Stomach (tissue), 9 donors: ENCODE measurements around the gene PGD. TPM values are rescaled to one million over a fixed set of nuclear protein-coding genes. Genes with fewer than 3 reads are reported as not detected.
A peak's percentile ranks its signal among the peaks of the same experiment; 100 is the strongest.
"Not testable (repeated sequence)": the region's sequence is repeated elsewhere in the genome, so short reads cannot be mapped to it uniquely, and the experiment has no call there.

Experiments
- DNase-seq, 2 donors: peaks; one replicate each; pipeline versions ENCODE4 v3.0.0 to v3.0.0-alpha.2; 2013 to 2019
- H3K27ac ChIP-seq, 5 donors: fragments of 200-600 bp in 4 of 5; sonication (generic) in 4 of 5; one replicate each; pipeline ENCODE4 v1.5.1; 2013 to 2019; ENCODE audit warnings: mild to moderate bottlenecking in 1 of 5, moderate library complexity in 1 of 5
- H3K27me3 ChIP-seq, 3 donors: fragments of 200-600 bp; sonication (generic); one replicate each; pipeline ENCODE4 v1.5.1; 2017 to 2019; ENCODE audit warnings: mixed run types in 1 of 3
- H3K36me3 ChIP-seq, 4 donors: fragments of 200-600 bp; sonication (generic); 1 replicate in 3 of 4; 2 replicates in 1 of 4; pipeline ENCODE4 v1.5.1; 2016 to 2019
- H3K4me1 ChIP-seq, 4 donors: fragments of 200-600 bp; sonication (generic); one replicate each; pipeline ENCODE4 v1.5.1; 2016 to 2019
- H3K4me3 ChIP-seq, 4 donors: fragments of 200-600 bp; sonication (generic) in 3 of 4; one replicate each; pipeline ENCODE4 v1.5.1; 2016 to 2019; ENCODE audit warnings: mild to moderate bottlenecking in 1 of 4
- H3K9me3 ChIP-seq, 4 donors: fragments of 200-600 bp; sonication (generic); one replicate each; pipeline ENCODE4 v1.5.1; 2016 to 2019
- CTCF ChIP-seq, 7 experiments: fragments of 450-650 bp in 4 of 7; fragments of 200-600 bp in 3 of 7; sonication (generic) in 3 of 7; IDR thresholded peaks; one replicate each; pipeline ENCODE4 v1.5.1; 2016 to 2019; ENCODE audit warnings: antibody characterized with exemption in 7 of 7, control low read depth in 2 of 7, mild to moderate bottlenecking in 1 of 7
- EP300 ChIP-seq: sonication (generic); formaldehyde crosslinking; IDR thresholded peaks from one replicate; pipeline ENCODE4 v1.6.1; 2017; ENCODE audit warnings: antibody characterized with exemption
- POLR2A ChIP-seq, 4 donors: fragments of 450-650 bp; IDR thresholded peaks; one replicate each; pipeline ENCODE4 v1.6.1; 2016; ENCODE audit warnings: antibody characterized with exemption in 4 of 4, control low read depth in 2 of 4, mild to moderate bottlenecking in 1 of 4, moderate library complexity in 1 of 4
- POLR2AphosphoS5 ChIP-seq, 3 donors: sonication (generic); formaldehyde crosslinking; IDR thresholded peaks; one replicate each; pipeline ENCODE4 v1.6.1; 2016; ENCODE audit warnings: antibody characterized with exemption in 3 of 3
- WGBS, 5 donors: extraction: QIAGEN DNeasy Blood & Tissue Kit in 3 of 5; methylation state at CpG; one replicate each; pipeline versions ENCODE4 v1.1.5 to v1.1.7; 2013 to 2018; 5-methylcytosine and 5-hydroxymethylcytosine counted together
- intact Hi-C: fragments of 100-400 bp; cut with DNase I; formaldehyde crosslinking; loops from one replicate; pipeline ENCODE4 v1.15.1; 2023; ENCODE audit warnings: low total_unique reads
- polyA plus RNA-seq, 3 donors: library from polyadenylated mRNA; stranded (reverse); fragments of 200-250 nt; gene quantifications; one replicate each; pipeline ENCODE4 v1.2.3, GENCODE V29; 2013
- total RNA-seq, 5 donors: library from RNA; depleted of rRNA; stranded (reverse); fragments of >200 nt; gene quantifications; one replicate each; pipeline versions ENCODE4 v1.1.0 to v1.2.3, GENCODE V29; 2014 to 2016
- donor health status: healthy with polysubstance abuse.
- donor health status: Bipolar disorder and iron deficiency.
- donor health status: healthy.

The PGD gene
- total and polyA plus RNA-seq, 8 donors: 25.4 to 227 (median 74.0) TPM

DNA sequence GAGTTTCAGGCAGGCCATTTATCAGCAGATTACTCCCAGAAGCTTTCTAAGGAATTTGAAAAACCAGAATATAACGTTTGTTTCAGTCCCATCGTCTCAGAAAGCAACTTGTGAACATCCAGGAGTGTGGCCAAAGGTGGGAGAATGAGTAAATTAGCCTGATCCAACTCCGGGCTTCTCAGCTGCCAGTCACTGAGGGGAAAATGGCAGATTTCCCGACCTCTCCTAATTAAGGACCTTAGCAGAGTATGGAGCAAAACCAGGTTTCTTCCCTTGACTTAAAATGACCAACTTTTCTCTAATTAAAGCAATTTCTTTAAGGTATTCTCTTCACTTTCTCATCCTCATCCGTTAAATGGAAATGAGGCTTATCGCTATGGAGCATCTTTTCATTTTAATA lies 52.0 kb downstream of the PGD start:
- Histone ChIP-seq H3K27ac (no peak overlapping the region), H3K27me3 (peaks cover 0 to 6% (median 0%) of the 10 kb centered on the region in 3 donors), H3K9me3 (no peaks in the 10 kb centered on the region), H3K4me3 (no peak overlapping the region), H3K4me1 (peaks cover 0 to 17% (median 7%) of the 10 kb centered on the region in 4 donors), H3K36me3 (no peaks in the 10 kb centered on the region)
- intact Hi-C loops: no loop called here
- DNase-seq: no peak
- WGBS, 5 donors: 30 to 59% (median 46%) methylated on average over 6 of the region's 6 CpGs
- TF ChIP-seq POLR2A (IDR thresholded peaks at IDR 0.05): no peak
- TF ChIP-seq POLR2AphosphoS5 (IDR thresholded peaks at IDR 0.05): no peak
- TF ChIP-seq CTCF (IDR thresholded peaks at IDR 0.05): no peak
- no peak for TF ChIP-seq EP300

DNA sequence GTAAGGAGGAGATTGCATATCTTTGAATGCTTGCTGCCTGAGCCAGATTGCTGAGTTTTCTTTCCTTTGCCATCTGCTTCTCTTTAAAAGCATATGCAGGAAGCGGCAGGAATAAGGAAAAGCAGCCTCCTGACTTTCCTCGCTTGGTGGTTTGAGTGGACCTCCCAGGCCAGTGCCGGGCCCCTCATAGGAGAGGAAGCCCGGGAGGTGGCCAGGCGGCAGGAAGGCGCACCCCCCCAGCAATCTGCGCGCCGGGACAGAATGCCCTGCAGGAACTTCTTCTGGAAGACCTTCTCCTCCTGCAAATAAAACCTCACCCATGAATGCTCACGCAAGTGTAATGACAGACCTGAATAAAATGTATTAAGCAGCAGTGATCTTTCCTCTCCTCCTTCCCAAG lies 52.4 kb downstream of the PGD start:
- no peaks in the 10 kb centered on the region for H3K9me3 ChIP-seq
- intact Hi-C loops: no loop called here
- H3K36me3 ChIP-seq: no peaks in the 10 kb centered on the region
- peak in 1 of 2 donors; percentile 28 for DNase-seq
- peaks cover 0 to 6% (median 0%) of the 10 kb centered on the region in 3 donors for H3K27me3 ChIP-seq
- TF ChIP-seq POLR2A (IDR thresholded peaks at IDR 0.05): no peak
- no peak for TF ChIP-seq EP300
- TF ChIP-seq POLR2AphosphoS5 (IDR thresholded peaks at IDR 0.05): no peak
- TF ChIP-seq CTCF (IDR thresholded peaks at IDR 0.05): no peak
- no peak overlapping the region for H3K27ac ChIP-seq
- WGBS, 5 donors: 5 to 15% (median 9%) methylated on average over 9 to 10 of the region's 10 CpGs
- no peak overlapping the region for H3K4me3 ChIP-seq
- peaks cover 0 to 17% (median 7%) of the 10 kb centered on the region in 4 donors for H3K4me1 ChIP-seq

DNA sequence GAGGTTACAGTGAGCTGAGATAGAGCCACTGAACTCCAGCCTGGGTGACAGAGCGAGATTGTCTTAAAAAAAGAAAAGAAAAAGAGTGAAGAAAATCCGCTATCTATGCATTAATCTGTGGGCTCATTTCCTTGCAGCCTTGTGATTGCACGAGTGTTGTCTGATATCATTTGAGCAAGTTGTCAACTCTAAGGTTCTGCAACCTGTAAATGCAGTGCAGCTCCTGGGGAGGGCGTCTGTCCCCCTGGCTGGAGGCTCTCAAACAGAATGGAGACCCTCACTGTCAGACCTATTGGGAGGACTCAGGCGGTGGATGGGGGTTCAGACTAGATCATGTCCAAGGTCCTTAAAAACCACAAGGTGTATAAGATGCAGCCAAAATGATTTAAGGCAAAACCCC lies 57.2 kb downstream of the PGD start:
- no peak for DNase-seq
- Histone ChIP-seq H3K4me3 (no peak overlapping the region), H3K9me3 (no peaks in the 10 kb centered on the region), H3K27me3 (no peaks in the 10 kb centered on the region), H3K27ac (no peak overlapping the region), H3K4me1 (peaks cover 6 to 25% (median 14%) of the 10 kb centered on the region in 4 donors), H3K36me3 (peaks cover under 1 to 30% (median 22%) of the 10 kb centered on the region in 4 donors)
- 87 to 92% (median 88%) methylated on average over 5 of the region's 5 CpGs for WGBS, 5 donors
- intact Hi-C loops: no loop called here
- no peak for TF ChIP-seq POLR2A (IDR thresholded peaks at IDR 0.05)
- no peak for TF ChIP-seq CTCF (IDR thresholded peaks at IDR 0.05)
- TF ChIP-seq EP300: no peak
- TF ChIP-seq POLR2AphosphoS5 (IDR thresholded peaks at IDR 0.05): no peak

DNA sequence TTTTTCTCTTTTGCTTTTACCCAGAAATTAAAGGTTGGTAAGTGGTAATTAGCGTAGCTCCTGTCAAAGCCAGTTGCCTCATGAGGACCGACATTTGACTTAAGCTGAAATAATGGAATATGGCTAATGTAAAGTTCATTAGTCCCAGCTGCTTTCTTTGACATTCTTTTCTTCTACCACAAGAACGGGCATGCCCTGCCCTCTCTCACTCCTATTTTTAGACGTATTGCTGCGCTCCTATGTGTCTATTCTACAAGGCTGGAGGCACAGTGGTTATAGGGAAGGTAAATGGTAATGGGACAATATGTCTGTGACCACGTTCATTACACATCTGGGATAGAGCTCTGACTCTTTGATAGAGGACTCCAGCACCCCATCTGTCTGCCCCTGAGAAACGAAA lies 57.8 kb downstream of the PGD start:
- H3K4me3 ChIP-seq: no peak overlapping the region
- no peak for DNase-seq
- no peak for TF ChIP-seq POLR2AphosphoS5 (IDR thresholded peaks at IDR 0.05)
- no peak for TF ChIP-seq CTCF (IDR thresholded peaks at IDR 0.05)
- no peak for TF ChIP-seq POLR2A (IDR thresholded peaks at IDR 0.05)
- TF ChIP-seq EP300: no peak
- WGBS, 5 donors: 76 to 83% (median 80%) methylated on average over 7 of the region's 7 CpGs
- H3K27ac ChIP-seq: no peak overlapping the region
- peaks cover 6 to 19% (median 9%) of the 10 kb centered on the region in 4 donors for H3K4me1 ChIP-seq
- H3K9me3 ChIP-seq: no peaks in the 10 kb centered on the region
- no peaks in the 10 kb centered on the region for H3K27me3 ChIP-seq
- intact Hi-C loops: no loop called here
- peaks cover 7 to 36% (median 28%) of the 10 kb centered on the region in 4 donors for H3K36me3 ChIP-seq

GRCh38 chr1:10457462-10457861 lies 58.6 kb downstream of the PGD start:
- H3K4me3 ChIP-seq, DNase-seq, intact Hi-C loops, H3K9me3 ChIP-seq, H3K27ac ChIP-seq, H3K27me3 ChIP-seq: not testable (repeated sequence)
- peaks cover 6 to 19% (median 9%) of the 10 kb centered on the region in 4 donors for H3K4me1 ChIP-seq
- WGBS, 5 donors: 64 to 69% (median 65%) methylated on average over 7 of the region's 7 CpGs
- peaks cover 15 to 44% (median 36%) of the 10 kb centered on the region in 4 donors for H3K36me3 ChIP-seq
